GM18867 (cell line): ENCODE measurements around the gene HCFC1R1.
"Not testable (repeated sequence)": the region's sequence is repeated elsewhere in the genome, so short reads cannot be mapped to it uniquely, and the experiment has no call there.

Experiments used
- ATAC-seq: cut with Tn5 transposase; IDR thresholded peaks from one replicate; pipeline ENCODE4 v1.9.1; 2021; ENCODE audit warnings: mild to moderate bottlenecking, moderate library complexity; ENCODE audit not compliant: unreplicated experiment

HCFC1R1 gene

GRCh38 chr16:3023669-3024478, at the start of gene HCFC1R1, which contains the start of gene THOC6:
Gene HCFC1R1 (minus strand): TSS chr16:3023942. CDS start chr16:3023941, 1 bp downstream.
Gene THOC6 (plus strand): TSS chr16:3024035. CDS start chr16:3024327, 292 bp downstream.
- peak; percentile 77 for ATAC-seq

GRCh38 chr16:3073448-3073847, 49.7 kb upstream of the HCFC1R1 start:
- ATAC-seq, result no peak

GRCh38 chr16:3072576-3073263, 49.0 kb upstream of the HCFC1R1 start:
- ATAC-seq, result not testable (repeated sequence)

- not testable (repeated sequence) for ATAC-seq
Measured at GRCh38 chr16:3072148-3072547, 48.4 kb upstream of the HCFC1R1 start.

- ATAC-seq, result no peak
Measured at GRCh38 chr16:3071655-3072054, 47.9 kb upstream of the HCFC1R1 start.

- ATAC-seq, result no peak
Measured at GRCh38 chr16:3070608-3071111, 46.9 kb upstream of the HCFC1R1 start.

- not testable (repeated sequence) for ATAC-seq
Measured at GRCh38 chr16:3069146-3069545, 45.4 kb upstream of the HCFC1R1 start.

GRCh38 chr16:3068487-3068886, 44.7 kb upstream of the HCFC1R1 start:
- ATAC-seq, result no peak

GRCh38 chr16:3066440-3066748, 42.7 kb upstream of the HCFC1R1 start:
- ATAC-seq, result no peak

- ATAC-seq, result no peak
Measured at GRCh38 chr16:3065742-3066439, 42.1 kb upstream of the HCFC1R1 start.

GRCh38 chr16:3065069-3065741, 41.5 kb upstream of the HCFC1R1 start, which contains the start of gene IL32:
Gene IL32 (plus strand): TSS chr16:3065640. CDS start chr16:3065812, 172 bp downstream.
- no peak for ATAC-seq

GRCh38 chr16:3063625-3064386, 40.1 kb upstream of the HCFC1R1 start:
- no peak for ATAC-seq

GRCh38 chr16:3062553-3062952, 38.8 kb upstream of the HCFC1R1 start:
- no peak for ATAC-seq

GRCh38 chr16:3060339-3061127, 36.8 kb upstream of the HCFC1R1 start:
- no peak for ATAC-seq

- no peak for ATAC-seq
Measured at GRCh38 chr16:3059723-3060242, 36.0 kb upstream of the HCFC1R1 start.

GRCh38 chr16:3059041-3059722, 35.4 kb upstream of the HCFC1R1 start:
- peak; percentile 78 for ATAC-seq

GRCh38 chr16:3058139-3059030, 34.6 kb upstream of the HCFC1R1 start:
- peak; percentile 19 for ATAC-seq
